Mucosa of descending colon (tissue), 3 donors: ENCODE results near the gene CYGB. TPM values are rescaled to one million over a fixed set of nuclear protein-coding genes. Genes with fewer than 3 reads are reported as not detected.

Experiments
- ATAC-seq: fragments of 200-7000 bp; cut with Tn5 transposase; one replicate; pipeline ENCODE4 v1.9.1; 2020; ENCODE audit warnings: mild to moderate bottlenecking, moderate library complexity
- DNase-seq, 3 donors: peaks; one replicate each; pipeline ENCODE4 v3.0.0-alpha.2; 2020
- H3K36me3 ChIP-seq: fragments of 200-600 bp; one replicate; pipeline ENCODE4 v1.8.0; 2021; ENCODE audit warnings: low read depth, mild to moderate bottlenecking
- H3K4me1 ChIP-seq: fragments of 200-600 bp; one replicate; pipeline ENCODE4 v1.8.0; 2021; ENCODE audit warnings: low read depth, mild to moderate bottlenecking
- H3K4me3 ChIP-seq: fragments of 200-600 bp; one replicate; pipeline ENCODE4 v1.8.0; 2021; ENCODE audit warnings: mild to moderate bottlenecking
- H3K9me3 ChIP-seq: fragments of 200-600 bp; one replicate; pipeline ENCODE4 v1.8.0; 2021; ENCODE audit warnings: mild to moderate bottlenecking
- CTCF ChIP-seq: fragments of 200-600 bp; IDR thresholded peaks from one replicate; pipeline ENCODE4 v1.8.0; 2022; ENCODE audit warnings: antibody characterized with exemption, mild to moderate bottlenecking
- intact Hi-C, 2 donors: fragments of 100-400 bp; cut with DNase I in 1 of 2; cut with micrococcal nuclease in 1 of 2; formaldehyde crosslinking; loops; one replicate each; pipeline versions ENCODE4 v1.11.0 to v1.11.1; 2022; cut with DNase I, micrococcal nuclease
- total RNA-seq, 3 donors: library from RNA; stranded (reverse); fragmentation: NEBNext Ultra II Directional in 2 of 3; extraction: Animal tissue kit (Norgen Biotek cat#: 25700) in 2 of 3; gene quantifications; one replicate each; pipeline versions ENCODE4 v1.2.1 to v1.2.4, GENCODE V29; 2021 to 2023
- donor health status: DM: no; HTN: no; CAD: no; lungs with moderate emphysema.
- donor health status: DM: no; HTN: no; CAD: no.
- donor health status: DM: no; HTN: yes; CAD: no.

CYGB gene
- total RNA-seq, 3 donors from 2014 or later, result 10.6 to 24.0 (median 15.1) TPM

- no peak for TF ChIP-seq CTCF
Measured at GRCh38 chr17:76576189-76576588, 38.7 kb upstream of the CYGB start.

GRCh38 chr17:76575570-76575969, 38.1 kb upstream of the CYGB start:
- intact Hi-C loops, result no loop called here
- H3K4me1 ChIP-seq, result peaks cover 3% of the 10 kb centered on the region
- ATAC-seq (no peak), DNase-seq (no peak)
- no peak overlapping the region for H3K4me3 ChIP-seq
- H3K9me3 ChIP-seq, result no peaks in the 10 kb centered on the region
- no peaks in the 10 kb centered on the region for H3K36me3 ChIP-seq
- no peak for TF ChIP-seq CTCF

More at GRCh38 chr17:76576189-76576588, 38.7 kb upstream of the CYGB start:
- H3K4me3 ChIP-seq, result no peak overlapping the region
- H3K36me3 ChIP-seq, result no peaks in the 10 kb centered on the region
- H3K9me3 ChIP-seq, result no peaks in the 10 kb centered on the region
- no peak for ATAC-seq
- DNase-seq, result no peak
- intact Hi-C loops, result no loop called here
- peaks cover 3% of the 10 kb centered on the region for H3K4me1 ChIP-seq

DNA sequence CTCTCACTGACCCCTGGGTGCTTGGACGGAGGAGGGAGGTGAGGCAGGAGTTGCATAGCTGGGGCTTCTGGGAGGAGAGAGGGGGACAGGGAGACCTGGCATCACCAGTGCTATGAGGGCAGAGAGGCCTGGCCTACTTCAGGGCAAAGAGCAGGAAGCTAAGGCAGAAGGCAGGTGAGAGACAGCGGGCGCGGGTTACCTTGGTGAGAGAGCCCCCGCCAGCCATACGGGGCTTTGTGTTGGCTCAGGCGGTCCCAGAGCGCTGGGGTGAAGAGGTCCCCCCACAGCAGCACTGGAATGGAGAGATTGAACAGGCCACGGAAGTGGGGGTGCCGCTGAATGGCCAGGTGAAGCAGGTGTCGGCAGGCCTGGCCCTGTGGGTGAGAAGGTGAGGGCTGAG, 36.7 kb upstream of the CYGB start:
- no peaks in the 10 kb centered on the region for H3K36me3 ChIP-seq
- DNase-seq (no peak), ATAC-seq (no peak)
- no peaks in the 10 kb centered on the region for H3K9me3 ChIP-seq
- H3K4me3 ChIP-seq, result no peak overlapping the region
- intact Hi-C loops, result no loop called here
- no peak for TF ChIP-seq CTCF
- H3K4me1 ChIP-seq, result peaks cover 3% of the 10 kb centered on the region

GRCh38 chr17:76573096-76573495, 35.6 kb upstream of the CYGB start:
- DNase-seq, result no peak
- TF ChIP-seq CTCF, result no peak
- intact Hi-C loops, result no loop called here
- no peak for ATAC-seq
- Histone ChIP-seq H3K4me3 (no peak overlapping the region), H3K9me3 (no peaks in the 10 kb centered on the region), H3K4me1 (no peaks in the 10 kb centered on the region), H3K36me3 (no peaks in the 10 kb centered on the region)

DNA sequence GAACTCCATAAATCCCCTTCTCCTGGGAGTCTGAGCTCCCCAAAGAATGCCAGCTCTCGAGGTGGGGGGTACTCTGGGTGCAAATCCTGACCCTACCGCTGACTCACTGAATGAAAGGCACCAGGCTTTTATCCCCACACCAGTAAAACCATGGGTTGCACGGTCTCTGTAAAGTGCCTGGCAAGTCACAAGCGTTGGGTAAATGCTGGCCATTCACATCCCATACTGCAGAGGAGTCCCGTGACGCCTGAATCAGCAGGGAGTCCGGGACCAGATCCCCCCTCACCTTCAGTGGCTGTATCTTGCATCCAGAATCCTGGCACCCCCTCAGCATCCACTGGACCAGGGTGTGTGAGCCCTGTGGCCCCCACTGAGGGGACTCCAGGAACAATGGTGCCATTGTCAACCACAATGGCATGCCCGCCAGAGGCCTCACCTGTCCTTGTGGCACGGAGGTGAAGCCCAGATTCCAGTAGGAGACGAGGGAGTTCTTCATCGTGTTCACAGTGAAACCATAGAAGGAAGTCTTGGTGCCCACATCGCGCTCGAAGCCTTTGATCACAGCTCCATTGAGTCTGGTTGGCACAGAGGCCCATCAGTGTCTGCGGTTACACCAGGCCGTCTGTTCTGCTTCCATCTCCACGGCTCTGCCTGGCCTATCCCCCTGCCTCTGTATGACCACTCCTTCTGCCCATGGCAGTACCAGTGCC, 34.8 kb upstream of the CYGB start:
- DNase-seq (no peak), ATAC-seq (no peak)
- Histone ChIP-seq H3K9me3 (no peaks in the 10 kb centered on the region), H3K4me1 (no peaks in the 10 kb centered on the region), H3K36me3 (no peaks in the 10 kb centered on the region), H3K4me3 (no peak overlapping the region)
- no peak for TF ChIP-seq CTCF
- intact Hi-C loops, result no loop called here
